ENCODE data around the gene MRPL24. TPM values are rescaled to one million over a fixed set of nuclear protein-coding genes. Genes with fewer than 3 reads are reported as not detected.

Gene MRPL24
- polyA plus RNA-seq, 1 donor: 58.1 TPM

DNA sequence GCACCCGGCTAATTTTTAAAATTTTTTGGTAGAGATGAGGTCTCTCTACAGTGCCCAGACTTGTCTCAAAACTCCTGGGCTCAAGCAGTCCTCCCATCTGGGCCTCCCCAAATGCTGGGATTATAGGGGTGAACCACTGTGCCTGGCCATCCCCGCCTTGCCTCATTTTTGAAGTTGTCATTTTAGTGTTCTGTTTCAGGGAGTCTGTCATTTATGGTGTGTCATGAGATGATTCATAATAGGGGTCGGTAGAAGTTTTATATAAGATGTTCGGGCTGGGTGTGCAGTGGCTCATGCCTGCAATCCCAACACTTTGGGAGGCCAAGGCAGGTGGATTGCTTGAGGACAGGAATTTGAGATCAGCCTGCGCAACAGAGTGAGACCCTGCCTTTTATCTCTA is 34.9 kb upstream of the MRPL24 start:
- H3K4me1 ChIP-seq (ENCODE audit: control insufficient read depth, insufficient read depth, low read length): peaks cover 14% of the 10 kb centered on the region
- no peaks in the 10 kb centered on the region for H3K27me3 ChIP-seq (ENCODE audit: control insufficient read depth, insufficient read depth, low read length)
- H3K9me3 ChIP-seq (ENCODE audit: control insufficient read depth, low read depth, low read length): no peaks in the 10 kb centered on the region
- no peak overlapping the region for H3K27ac ChIP-seq (ENCODE audit: low read length)
- DNase-seq: no peak
- no CpG with 5 or more reads among the region's 5 CpGs for WGBS (ENCODE audit: insufficient coverage, low lambda C conversion rate)
- H3K36me3 ChIP-seq (ENCODE audit: control insufficient read depth, insufficient read depth, low read length): peaks cover 20% of the 10 kb centered on the region
- no peak overlapping the region for H3K4me3 ChIP-seq (ENCODE audit: low read length)

- Histone ChIP-seq H3K27ac (ENCODE audit: low read length) (no peak overlapping the region), H3K4me1 (ENCODE audit: control insufficient read depth, insufficient read depth, low read length) (peaks cover 19% of the 10 kb centered on the region), H3K36me3 (ENCODE audit: control insufficient read depth, insufficient read depth, low read length) (peaks cover 25% of the 10 kb centered on the region), H3K9me3 (ENCODE audit: control insufficient read depth, low read depth, low read length) (no peaks in the 10 kb centered on the region), H3K27me3 (ENCODE audit: control insufficient read depth, insufficient read depth, low read length) (no peaks in the 10 kb centered on the region), H3K4me3 (ENCODE audit: low read length) (no peak overlapping the region)
- DNase-seq: no peak
- WGBS (ENCODE audit: insufficient coverage, low lambda C conversion rate): 100% methylated on average over 2 of the region's 3 CpGs
Measured at GRCh38 chr1:156773607-156774006, 32.7 kb upstream of the MRPL24 start.

DNA sequence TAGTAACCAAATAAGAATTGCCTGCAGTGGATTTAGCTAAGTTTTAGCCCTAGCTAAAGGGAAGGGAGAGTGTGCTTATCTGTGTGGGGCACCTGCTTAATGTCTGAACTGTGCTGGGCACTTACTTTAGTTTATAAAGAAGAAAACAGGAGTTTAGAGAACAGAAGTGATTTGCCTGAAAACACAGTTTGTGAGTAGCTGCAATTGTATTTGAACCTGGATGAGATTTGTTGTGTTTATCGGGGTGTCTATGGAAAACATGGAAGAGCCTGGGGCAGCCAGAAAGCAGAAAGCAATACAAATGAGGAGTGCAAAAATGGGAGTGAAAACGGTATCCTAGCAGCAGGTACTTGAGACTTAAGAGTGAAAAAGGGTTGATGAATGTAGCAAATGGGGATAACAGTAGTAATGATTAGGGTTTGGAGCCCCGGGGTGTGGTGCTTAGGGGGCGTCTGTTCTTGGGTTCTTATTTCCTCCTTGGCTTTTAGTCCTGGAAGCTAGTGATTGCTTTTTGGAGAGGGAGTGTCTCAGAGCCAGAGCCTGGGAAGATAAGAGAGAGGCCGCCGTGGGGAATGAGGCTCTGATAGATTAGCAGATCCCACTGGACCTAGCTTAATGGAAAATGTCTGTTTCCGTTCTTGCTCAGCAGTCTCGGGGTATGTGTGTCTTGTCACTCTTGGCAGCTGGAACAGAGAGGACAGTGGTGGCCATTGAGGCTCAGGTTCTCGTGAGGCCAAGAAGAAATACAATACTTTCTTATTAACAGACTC is 32.0 kb upstream of the MRPL24 start:
- peak in 1 of 2 donors; percentile 25 for DNase-seq
- Histone ChIP-seq H3K27me3 (ENCODE audit: control insufficient read depth, insufficient read depth, low read length) (no peaks in the 10 kb centered on the region), H3K36me3 (ENCODE audit: control insufficient read depth, insufficient read depth, low read length) (peaks cover 21% of the 10 kb centered on the region), H3K9me3 (ENCODE audit: control insufficient read depth, low read depth, low read length) (no peaks in the 10 kb centered on the region), H3K4me1 (ENCODE audit: control insufficient read depth, insufficient read depth, low read length) (peaks cover 19% of the 10 kb centered on the region), H3K27ac (ENCODE audit: low read length) (no peak overlapping the region), H3K4me3 (ENCODE audit: low read length) (no peak overlapping the region)
- 60% methylated on average over 1 of the region's 9 CpGs for WGBS (ENCODE audit: insufficient coverage, low lambda C conversion rate)

- Histone ChIP-seq H3K4me3 (ENCODE audit: low read length) (no peak overlapping the region), H3K27ac (ENCODE audit: low read length) (no peak overlapping the region), H3K36me3 (ENCODE audit: control insufficient read depth, insufficient read depth, low read length) (peaks cover 21% of the 10 kb centered on the region), H3K9me3 (ENCODE audit: control insufficient read depth, low read depth, low read length) (no peaks in the 10 kb centered on the region), H3K4me1 (ENCODE audit: control insufficient read depth, insufficient read depth, low read length) (peaks cover 19% of the 10 kb centered on the region), H3K27me3 (ENCODE audit: control insufficient read depth, insufficient read depth, low read length) (no peaks in the 10 kb centered on the region)
- no peak for DNase-seq
- 86% methylated on average over 2 of the region's 3 CpGs for WGBS (ENCODE audit: insufficient coverage, low lambda C conversion rate)
Measured at GRCh38 chr1:156772222-156772621, 31.3 kb upstream of the MRPL24 start.

- Histone ChIP-seq H3K27me3 (ENCODE audit: control insufficient read depth, insufficient read depth, low read length) (no peaks in the 10 kb centered on the region), H3K36me3 (ENCODE audit: control insufficient read depth, insufficient read depth, low read length) (peaks cover 18% of the 10 kb centered on the region), H3K4me1 (ENCODE audit: control insufficient read depth, insufficient read depth, low read length) (peaks cover 25% of the 10 kb centered on the region), H3K27ac (ENCODE audit: low read length) (peak overlapping the region; percentile 23), H3K9me3 (ENCODE audit: control insufficient read depth, low read depth, low read length) (no peaks in the 10 kb centered on the region), H3K4me3 (ENCODE audit: low read length) (peak overlapping the region; percentile 98)
- 12% methylated on average over 3 of the region's 8 CpGs for WGBS (ENCODE audit: insufficient coverage, low lambda C conversion rate)
- peak in 1 of 2 donors; percentile 35 for DNase-seq
Measured at GRCh38 chr1:156768610-156769295, 27.9 kb upstream of the MRPL24 start.

DNA sequence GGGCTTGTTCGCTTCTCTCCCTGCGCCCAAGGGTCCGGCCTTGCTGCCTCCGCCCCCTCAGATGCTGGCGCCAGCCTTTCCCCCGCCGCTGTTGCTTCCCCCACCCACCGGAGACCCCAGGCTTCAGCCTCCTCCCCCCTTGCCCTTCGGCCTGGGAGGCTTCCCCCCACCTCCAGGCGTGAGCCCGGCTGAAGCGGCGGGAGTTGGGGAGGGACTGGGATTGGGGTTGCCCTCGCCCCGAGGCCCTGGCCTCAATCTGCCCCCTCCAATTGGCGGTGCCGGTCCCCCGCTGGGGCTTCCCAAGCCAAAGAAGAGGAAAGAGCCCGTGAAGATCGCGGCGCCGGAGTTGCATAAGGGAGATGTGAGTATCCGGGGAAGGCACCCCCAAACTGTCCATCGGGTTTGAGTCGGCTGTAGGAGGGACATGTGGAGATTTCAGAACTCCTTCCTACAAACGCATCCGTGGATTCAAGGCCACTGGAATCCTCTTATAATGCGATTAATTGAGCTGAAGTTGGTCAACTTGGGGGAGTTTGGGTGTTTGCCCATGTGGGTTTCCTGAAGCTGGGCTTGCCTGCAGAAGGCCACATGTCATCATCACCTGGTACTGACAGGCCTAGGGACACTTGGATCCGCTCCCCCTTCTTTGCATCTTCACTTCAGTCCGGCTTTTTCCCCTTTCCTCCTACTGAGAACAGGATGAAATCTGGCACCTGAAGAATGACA is 27.2 kb upstream of the MRPL24 start:
- DNase-seq: peak in 1 of 2 donors; percentile 50
- Histone ChIP-seq H3K9me3 (ENCODE audit: control insufficient read depth, low read depth, low read length) (no peaks in the 10 kb centered on the region), H3K4me3 (ENCODE audit: low read length) (peak overlapping the region; percentile 98), H3K36me3 (ENCODE audit: control insufficient read depth, insufficient read depth, low read length) (peaks cover 14% of the 10 kb centered on the region), H3K27me3 (ENCODE audit: control insufficient read depth, insufficient read depth, low read length) (no peaks in the 10 kb centered on the region), H3K4me1 (ENCODE audit: control insufficient read depth, insufficient read depth, low read length) (peaks cover 18% of the 10 kb centered on the region), H3K27ac (ENCODE audit: low read length) (peak overlapping the region; percentile 92)
- WGBS (ENCODE audit: insufficient coverage, low lambda C conversion rate): 0% methylated on average over 1 of the region's 31 CpGs

DNA sequence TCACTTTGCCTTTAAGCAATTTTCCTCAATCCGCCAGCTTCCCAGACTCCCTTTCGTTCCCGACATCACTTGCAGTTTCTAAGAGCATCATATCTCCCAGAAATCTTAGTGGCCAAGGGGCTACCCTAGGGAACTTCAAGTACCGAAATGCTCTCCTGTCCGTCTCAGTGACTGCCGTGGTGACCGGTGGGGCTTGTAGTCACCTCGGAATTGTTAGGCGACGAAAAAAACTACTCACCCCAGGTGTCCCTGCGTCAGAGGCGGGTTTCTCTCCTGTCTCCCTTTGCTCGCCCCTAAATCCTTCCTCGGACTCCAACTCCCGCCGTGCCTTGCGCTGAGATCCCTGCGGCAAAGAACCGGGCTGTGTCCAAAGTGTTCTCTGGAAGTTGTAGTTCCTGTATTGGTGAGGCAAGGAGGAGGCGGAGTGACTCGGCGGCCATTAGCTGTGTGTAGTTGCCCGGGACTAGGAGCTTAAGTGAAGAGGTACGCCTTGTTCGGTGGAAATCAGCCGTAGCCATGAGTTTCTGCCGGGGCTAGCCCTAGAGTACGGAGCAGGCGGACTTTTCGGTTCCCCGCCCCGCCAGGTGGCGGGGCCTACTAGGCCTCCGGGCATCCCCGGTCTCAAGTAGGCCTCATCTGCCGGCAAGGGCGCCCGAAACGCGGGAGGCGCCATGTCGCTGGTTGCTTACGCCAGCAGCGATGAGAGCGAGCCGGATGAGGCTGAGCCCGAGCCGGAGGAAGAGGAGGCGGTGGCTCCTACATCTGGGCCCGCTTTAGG is 26.4 kb upstream of the MRPL24 start, which contains the start of gene PRCC:
PRCC (plus strand) TSS at position 435 of the 778 bp plus-strand sequence; CDS start at position 672, 237 bp downstream.
- peak within 1 kb of the TSS; percentile 92 for H3K27ac ChIP-seq (ENCODE audit: low read length)
- peak; percentile 100 for DNase-seq
- H3K9me3 ChIP-seq (ENCODE audit: control insufficient read depth, low read depth, low read length): no peaks in the 10 kb centered on the region
- peaks cover 15% of the 10 kb centered on the region for H3K4me1 ChIP-seq (ENCODE audit: control insufficient read depth, insufficient read depth, low read length)
- no peaks in the 10 kb centered on the region for H3K27me3 ChIP-seq (ENCODE audit: control insufficient read depth, insufficient read depth, low read length)
- H3K4me3 ChIP-seq (ENCODE audit: low read length): peak within 1 kb of the TSS; percentile 98
- H3K36me3 ChIP-seq (ENCODE audit: control insufficient read depth, insufficient read depth, low read length): peaks cover 14% of the 10 kb centered on the region
- WGBS (ENCODE audit: insufficient coverage, low lambda C conversion rate): no CpG with 5 or more reads among the region's 50 CpGs

DNA sequence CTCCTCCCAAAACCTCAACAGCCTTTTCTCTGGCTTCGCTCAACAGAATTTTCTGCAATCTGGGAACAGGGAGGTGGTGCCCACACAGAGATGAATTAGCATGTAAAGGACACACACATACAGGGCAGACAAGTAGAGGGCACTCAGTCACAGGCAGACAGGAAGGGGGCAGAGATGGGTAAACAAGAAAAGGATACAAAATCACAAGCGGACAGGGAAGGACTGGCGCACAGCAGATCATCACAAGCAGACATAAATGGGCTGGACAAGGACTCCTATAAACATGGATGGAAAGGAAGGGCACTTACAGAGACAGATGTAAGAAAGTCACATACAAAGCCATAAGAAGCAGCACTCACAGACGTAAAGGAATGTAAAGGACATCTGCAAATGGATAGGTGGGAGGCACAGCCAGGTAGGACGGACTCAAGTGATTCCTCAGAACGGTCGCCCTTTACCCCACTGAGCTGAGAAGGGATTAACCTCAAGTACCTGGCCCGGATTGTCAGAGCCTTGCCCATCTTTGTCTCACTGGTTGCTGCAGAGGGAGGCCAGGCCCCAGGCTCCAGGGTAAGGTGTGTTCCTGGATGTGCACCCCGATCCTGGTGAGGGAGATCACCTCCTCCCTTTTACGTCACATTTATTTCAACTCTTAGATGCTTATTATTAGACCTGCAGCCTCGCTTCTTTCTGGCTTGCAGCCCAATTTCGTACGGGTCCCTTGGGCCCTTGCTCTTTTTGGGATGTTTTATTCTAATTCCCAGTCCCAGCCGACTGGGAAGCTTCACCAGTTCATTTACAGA is 25.6 kb upstream of the MRPL24 start:
- H3K9me3 ChIP-seq (ENCODE audit: control insufficient read depth, low read depth, low read length): no peaks in the 10 kb centered on the region
- DNase-seq: no peak
- H3K36me3 ChIP-seq (ENCODE audit: control insufficient read depth, insufficient read depth, low read length): peaks cover 14% of the 10 kb centered on the region
- peak overlapping the region; percentile 92 for H3K27ac ChIP-seq (ENCODE audit: low read length)
- H3K27me3 ChIP-seq (ENCODE audit: control insufficient read depth, insufficient read depth, low read length): no peaks in the 10 kb centered on the region
- H3K4me3 ChIP-seq (ENCODE audit: low read length): peak overlapping the region; percentile 74
- peaks cover 15% of the 10 kb centered on the region for H3K4me1 ChIP-seq (ENCODE audit: control insufficient read depth, insufficient read depth, low read length)
- WGBS (ENCODE audit: insufficient coverage, low lambda C conversion rate): 40% methylated on average over 1 of the region's 14 CpGs

- peak overlapping the region; percentile 92 for H3K27ac ChIP-seq (ENCODE audit: low read length)
- 93% methylated on average over 3 of the region's 5 CpGs for WGBS (ENCODE audit: insufficient coverage, low lambda C conversion rate)
- no peak for DNase-seq
- H3K9me3 ChIP-seq (ENCODE audit: control insufficient read depth, low read depth, low read length): no peaks in the 10 kb centered on the region
- H3K4me3 ChIP-seq (ENCODE audit: low read length): peak overlapping the region; percentile 74
- H3K36me3 ChIP-seq (ENCODE audit: control insufficient read depth, insufficient read depth, low read length): peaks cover 6% of the 10 kb centered on the region
- no peaks in the 10 kb centered on the region for H3K27me3 ChIP-seq (ENCODE audit: control insufficient read depth, insufficient read depth, low read length)
- peaks cover 12% of the 10 kb centered on the region for H3K4me1 ChIP-seq (ENCODE audit: control insufficient read depth, insufficient read depth, low read length)
Measured at GRCh38 chr1:156765666-156766065, 24.8 kb upstream of the MRPL24 start.

Measured in large intestine (tissue), 3 donors.